Measurements from ENCODE around the gene OR10A2.
"Not testable (repeated sequence)": the region's sequence is repeated elsewhere in the genome, so short reads cannot be mapped to it uniquely, and the experiment has no call there.

The OR10A2 gene

DNA sequence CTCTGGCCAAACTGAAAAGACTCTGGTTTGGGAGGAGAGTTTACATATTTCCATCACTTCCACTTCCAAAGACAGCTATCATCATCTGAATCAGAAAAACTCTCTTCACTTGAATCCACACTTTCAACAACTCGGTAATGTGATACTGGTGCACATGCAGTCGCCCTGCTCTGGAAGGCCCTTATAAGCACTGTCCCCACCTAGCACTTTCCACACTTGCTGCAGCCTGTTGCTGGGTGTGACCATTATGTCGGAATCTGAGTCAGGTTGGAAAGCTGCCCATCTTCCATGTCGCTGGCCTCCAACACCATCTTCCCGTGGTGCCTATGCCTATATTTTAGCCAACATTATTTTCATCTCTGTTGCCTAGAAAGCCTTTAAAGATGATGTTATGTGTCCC is 18.5 kb upstream of the OR10A2 start:
- no peaks in the 10 kb centered on the region for H3K36me3 ChIP-seq
- H3K27ac ChIP-seq: no peak overlapping the region
- H3K27me3 ChIP-seq: no peaks in the 10 kb centered on the region
- H3K4me3 ChIP-seq (ENCODE audit: low read depth in 1 of 2, low read length in 1 of 2): no peak overlapping the region
- no peaks in the 10 kb centered on the region for H3K9me3 ChIP-seq
- H3K4me1 ChIP-seq (ENCODE audit: control insufficient read depth in 1 of 2, insufficient read depth in 1 of 2, low read depth in 1 of 2, low read length in 1 of 2): no peaks in the 10 kb centered on the region
- TF ChIP-seq, protein P1, sequence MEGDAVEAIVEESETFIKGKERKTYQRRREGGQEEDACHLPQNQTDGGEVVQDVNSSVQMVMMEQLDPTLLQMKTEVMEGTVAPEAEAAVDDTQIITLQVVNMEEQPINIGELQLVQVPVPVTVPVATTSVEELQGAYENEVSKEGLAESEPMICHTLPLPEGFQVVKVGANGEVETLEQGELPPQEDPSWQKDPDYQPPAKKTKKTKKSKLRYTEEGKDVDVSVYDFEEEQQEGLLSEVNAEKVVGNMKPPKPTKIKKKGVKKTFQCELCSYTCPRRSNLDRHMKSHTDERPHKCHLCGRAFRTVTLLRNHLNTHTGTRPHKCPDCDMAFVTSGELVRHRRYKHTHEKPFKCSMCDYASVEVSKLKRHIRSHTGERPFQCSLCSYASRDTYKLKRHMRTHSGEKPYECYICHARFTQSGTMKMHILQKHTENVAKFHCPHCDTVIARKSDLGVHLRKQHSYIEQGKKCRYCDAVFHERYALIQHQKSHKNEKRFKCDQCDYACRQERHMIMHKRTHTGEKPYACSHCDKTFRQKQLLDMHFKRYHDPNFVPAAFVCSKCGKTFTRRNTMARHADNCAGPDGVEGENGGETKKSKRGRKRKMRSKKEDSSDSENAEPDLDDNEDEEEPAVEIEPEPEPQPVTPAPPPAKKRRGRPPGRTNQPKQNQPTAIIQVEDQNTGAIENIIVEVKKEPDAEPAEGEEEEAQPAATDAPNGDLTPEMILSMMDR (IDR thresholded peaks at IDR 0.05): no peak

DNA sequence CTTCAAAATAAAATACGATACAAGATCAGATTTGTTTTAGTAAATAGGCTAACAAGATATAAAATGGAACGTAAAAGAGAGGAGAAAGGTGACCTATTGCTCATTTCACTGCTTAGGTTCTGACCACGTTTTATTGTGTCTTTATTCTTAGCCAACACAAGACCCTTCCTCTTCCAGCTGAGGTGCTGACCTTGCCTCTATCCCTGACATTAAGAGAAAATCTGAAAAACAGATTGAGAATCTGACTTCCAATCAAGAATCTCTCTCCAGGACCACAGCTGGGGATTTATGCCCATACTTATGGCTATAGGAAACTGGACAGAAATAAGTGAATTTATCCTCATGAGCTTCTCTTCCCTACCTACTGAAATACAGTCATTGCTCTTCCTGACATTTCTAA is 17.5 kb upstream of the OR10A2 start, which contains the start of gene OR10A5:
Gene OR10A5 (plus strand): TSS at position 301 of the 400 bp plus-strand sequence. CDS start 0 bp downstream, at position 301.
- Histone ChIP-seq H3K4me1 (ENCODE audit: control insufficient read depth in 1 of 2, insufficient read depth in 1 of 2, low read depth in 1 of 2, low read length in 1 of 2) (no peaks in the 10 kb centered on the region), H3K9me3 (no peaks in the 10 kb centered on the region), H3K4me3 (ENCODE audit: low read depth in 1 of 2, low read length in 1 of 2) (no peak within 1 kb of the TSS), H3K36me3 (no peaks in the 10 kb centered on the region), H3K27ac (no peak within 1 kb of the TSS), H3K27me3 (no peaks in the 10 kb centered on the region)
- TF ChIP-seq, protein P1 (IDR thresholded peaks at IDR 0.05): no peak

DNA sequence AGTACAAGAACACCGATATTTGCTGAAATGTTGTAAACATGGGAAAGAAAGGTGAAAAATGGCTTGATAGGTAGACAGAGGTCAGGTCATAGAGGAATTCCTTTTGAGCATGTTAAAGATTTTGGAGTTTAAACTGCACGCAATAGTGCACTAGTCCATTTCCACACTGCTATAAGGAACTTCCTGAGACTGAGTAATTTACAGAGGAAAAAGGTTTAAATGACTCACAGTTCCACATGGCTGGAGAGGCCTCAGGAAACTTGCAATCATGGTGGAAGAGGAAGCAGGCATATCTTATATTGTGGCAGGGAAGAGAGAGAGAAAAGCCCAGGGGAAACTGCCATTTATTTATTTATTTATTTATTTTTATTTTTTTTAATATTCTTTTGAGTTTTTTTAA is 12.3 kb upstream of the OR10A2 start:
- Histone ChIP-seq H3K4me3 (ENCODE audit: low read depth in 1 of 2, low read length in 1 of 2) (no peak overlapping the region), H3K4me1 (ENCODE audit: control insufficient read depth in 1 of 2, insufficient read depth in 1 of 2, low read depth in 1 of 2, low read length in 1 of 2) (no peaks in the 10 kb centered on the region), H3K36me3 (no peaks in the 10 kb centered on the region), H3K9me3 (no peaks in the 10 kb centered on the region), H3K27ac (no peak overlapping the region), H3K27me3 (no peaks in the 10 kb centered on the region)
- TF ChIP-seq, protein P1 (IDR thresholded peaks at IDR 0.05): no peak

DNA sequence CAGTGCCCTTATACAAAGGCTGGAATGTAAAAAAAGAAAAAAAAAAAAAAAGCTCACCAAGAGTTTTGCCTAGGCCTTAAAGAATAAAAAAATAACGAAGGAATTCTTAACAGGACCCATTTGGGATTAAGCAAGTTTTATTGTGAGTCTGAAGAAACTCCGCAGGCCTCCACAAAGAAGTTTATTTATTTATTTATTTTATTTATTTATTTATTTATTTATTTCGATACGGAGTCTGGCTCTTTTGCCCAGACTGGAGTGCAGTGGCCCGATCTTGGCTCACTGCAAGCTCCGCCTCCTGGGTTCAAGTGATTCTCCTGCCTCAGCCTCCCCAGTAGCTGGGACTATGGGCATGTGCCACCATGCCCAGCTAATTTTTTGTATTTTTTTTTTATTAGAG is 8.1 kb upstream of the OR10A2 start:
- H3K36me3 ChIP-seq; H3K27ac ChIP-seq; H3K9me3 ChIP-seq; H3K4me3 ChIP-seq (ENCODE audit: low read depth in 1 of 2, low read length in 1 of 2); H3K27me3 ChIP-seq; H3K4me1 ChIP-seq (ENCODE audit: control insufficient read depth in 1 of 2, insufficient read depth in 1 of 2, low read depth in 1 of 2, low read length in 1 of 2): not testable (repeated sequence)

DNA sequence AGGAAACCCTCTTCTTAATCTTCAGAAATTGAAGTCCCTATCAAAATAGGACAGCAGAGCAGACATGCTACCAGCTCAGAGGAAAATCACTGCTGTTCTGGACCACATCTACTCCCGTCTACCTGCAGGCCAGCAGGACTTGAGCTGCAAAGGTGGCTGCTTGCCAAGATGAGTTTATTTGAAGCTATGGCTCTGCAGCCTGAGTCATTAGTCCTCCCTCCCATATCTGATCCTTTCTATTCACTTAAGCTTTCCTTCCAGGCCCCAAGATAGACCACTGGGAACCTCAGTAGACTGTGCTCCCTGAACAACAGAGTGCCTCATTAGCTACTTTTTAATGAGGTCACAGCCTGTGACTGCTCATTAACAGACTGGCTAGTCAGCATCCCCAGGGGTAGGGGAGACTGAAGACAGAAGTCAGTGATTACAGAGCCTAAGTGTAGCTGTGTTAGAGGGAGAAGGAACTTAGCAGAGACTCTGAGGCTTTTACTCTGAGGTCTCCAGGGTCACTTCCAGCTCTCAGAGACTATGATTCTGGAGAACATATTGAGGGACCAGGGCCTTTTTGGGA is 6.8 kb upstream of the OR10A2 start:
- Histone ChIP-seq H3K4me1 (ENCODE audit: control insufficient read depth in 1 of 2, insufficient read depth in 1 of 2, low read depth in 1 of 2, low read length in 1 of 2) (no peaks in the 10 kb centered on the region), H3K27ac (no peak overlapping the region), H3K36me3 (no peaks in the 10 kb centered on the region), H3K4me3 (ENCODE audit: low read depth in 1 of 2, low read length in 1 of 2) (no peak overlapping the region), H3K27me3 (no peaks in the 10 kb centered on the region), H3K9me3 (no peaks in the 10 kb centered on the region)
- TF ChIP-seq, protein P1 (IDR thresholded peaks at IDR 0.05): no peak

DNA sequence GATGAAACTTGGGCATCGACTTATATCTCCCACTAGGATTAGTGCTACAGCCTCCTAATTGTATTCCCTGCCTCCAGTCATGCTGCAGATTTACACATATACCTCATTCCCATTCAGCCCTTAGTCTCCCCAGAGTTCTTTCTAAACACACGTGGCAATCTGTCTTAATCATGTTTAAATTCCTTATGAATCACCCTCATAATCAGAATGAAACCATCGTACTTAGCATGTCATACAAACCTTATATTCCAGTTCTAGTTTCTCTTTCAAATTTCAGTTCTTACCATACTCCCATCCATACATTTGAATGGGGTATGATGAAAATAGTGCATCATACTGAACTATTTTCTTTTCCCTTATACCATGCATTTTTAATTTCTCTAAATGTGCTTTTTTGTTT is 6.0 kb upstream of the OR10A2 start:
- no peaks in the 10 kb centered on the region for H3K4me1 ChIP-seq (ENCODE audit: control insufficient read depth in 1 of 2, insufficient read depth in 1 of 2, low read depth in 1 of 2, low read length in 1 of 2)

More for the DNA sequence above, 6.0 kb upstream of the OR10A2 start:
- H3K4me3 ChIP-seq (ENCODE audit: low read depth in 1 of 2, low read length in 1 of 2): no peak overlapping the region
- TF ChIP-seq, protein P1 (IDR thresholded peaks at IDR 0.05): no peak
- H3K9me3 ChIP-seq: no peaks in the 10 kb centered on the region
- no peaks in the 10 kb centered on the region for H3K36me3 ChIP-seq
- H3K27me3 ChIP-seq: no peaks in the 10 kb centered on the region
- no peak overlapping the region for H3K27ac ChIP-seq
